Activated naive CD8-positive, alpha-beta T cell treated with anti-CD3 and anti-CD28 coated beads for 36 hours (primary cell): ENCODE measurements around the gene ZCWPW1. TPM values are rescaled to one million over a fixed set of nuclear protein-coding genes. Genes with fewer than 3 reads are reported as not detected.
A peak's percentile ranks its signal among the peaks of the same experiment; 100 is the strongest.

Experiments
- DNase-seq: peaks from one replicate; pipeline ENCODE4 v3.0.0; 2021
- H3K27ac Mint-ChIP-seq: one replicate; pipeline ENCODE4 v1.8.0; 2022; ENCODE audit warnings: mild to moderate bottlenecking, moderate library complexity, mixed read lengths
- H3K27me3 Mint-ChIP-seq: one replicate; pipeline ENCODE4 v1.8.0; 2022; ENCODE audit warnings: mild to moderate bottlenecking, mixed read lengths
- H3K36me3 Mint-ChIP-seq: one replicate; pipeline ENCODE4 v1.8.0; 2021; ENCODE audit warnings: mild to moderate bottlenecking, mixed read lengths
- H3K4me1 Mint-ChIP-seq: one replicate; pipeline ENCODE4 v1.8.0; 2021; ENCODE audit warnings: mixed read lengths
- H3K4me3 Mint-ChIP-seq: one replicate; pipeline ENCODE4 v1.8.0; 2022; ENCODE audit warnings: mild to moderate bottlenecking, moderate library complexity, mixed read lengths
- H3K9me3 Mint-ChIP-seq: one replicate; pipeline ENCODE4 v1.8.0; 2022; ENCODE audit warnings: mixed read lengths
- total RNA-seq, 2 experiments: library from RNA; stranded (reverse); gene quantifications; one replicate each; pipeline ENCODE4 v1.2.3, GENCODE V29; 2021

ZCWPW1 gene
- total RNA-seq, 2 experiments from 2014 or later: 2.9 to 3.0 TPM

DNA sequence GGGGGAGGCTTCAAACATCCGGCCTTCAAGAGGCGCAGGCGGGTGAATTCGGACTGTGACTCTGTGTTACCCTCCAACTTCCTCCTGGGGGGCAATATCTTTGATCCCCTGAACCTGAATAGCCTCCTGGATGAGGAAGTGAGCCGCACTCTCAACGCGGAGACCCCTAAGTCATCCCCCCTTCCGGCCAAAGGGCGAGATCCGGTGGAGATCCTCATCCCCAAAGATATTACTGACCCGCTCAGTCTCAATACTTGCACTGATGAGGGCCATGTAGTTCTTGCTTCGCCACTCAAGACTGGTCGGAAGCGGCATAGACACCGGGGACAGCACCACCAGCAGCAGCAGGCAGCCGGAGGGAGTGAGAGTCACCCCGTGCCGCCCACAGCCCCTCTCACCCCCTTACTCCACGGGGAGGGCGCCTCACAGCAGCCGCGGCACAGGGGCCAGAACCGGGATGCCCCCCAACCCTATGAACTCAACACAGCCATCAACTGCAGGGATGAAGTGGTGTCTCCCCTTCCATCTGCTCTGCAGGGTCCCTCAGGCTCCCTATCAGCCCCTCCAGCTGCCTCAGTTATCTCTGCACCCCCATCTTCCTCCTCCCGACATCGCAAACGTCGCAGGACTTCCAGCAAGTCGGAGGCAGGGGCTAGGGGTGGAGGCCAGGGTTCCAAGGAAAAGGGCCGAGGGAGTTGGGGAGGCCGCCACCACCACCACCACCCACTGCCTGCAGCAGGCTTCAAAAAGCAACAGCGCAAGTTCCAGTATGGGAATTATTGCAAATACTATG lies 2.2 kb upstream of the ZCWPW1 start:
- Mint-ChIP-seq H3K27ac (peak overlapping the region; percentile 95), H3K9me3 (no peaks in the 10 kb centered on the region), H3K36me3 (peaks cover 63% of the 10 kb centered on the region), H3K4me3 (peak overlapping the region; percentile 93), H3K27me3 (peaks cover 11% of the 10 kb centered on the region), H3K4me1 (peaks cover 55% of the 10 kb centered on the region)
- DNase-seq: peak; percentile 48

DNA sequence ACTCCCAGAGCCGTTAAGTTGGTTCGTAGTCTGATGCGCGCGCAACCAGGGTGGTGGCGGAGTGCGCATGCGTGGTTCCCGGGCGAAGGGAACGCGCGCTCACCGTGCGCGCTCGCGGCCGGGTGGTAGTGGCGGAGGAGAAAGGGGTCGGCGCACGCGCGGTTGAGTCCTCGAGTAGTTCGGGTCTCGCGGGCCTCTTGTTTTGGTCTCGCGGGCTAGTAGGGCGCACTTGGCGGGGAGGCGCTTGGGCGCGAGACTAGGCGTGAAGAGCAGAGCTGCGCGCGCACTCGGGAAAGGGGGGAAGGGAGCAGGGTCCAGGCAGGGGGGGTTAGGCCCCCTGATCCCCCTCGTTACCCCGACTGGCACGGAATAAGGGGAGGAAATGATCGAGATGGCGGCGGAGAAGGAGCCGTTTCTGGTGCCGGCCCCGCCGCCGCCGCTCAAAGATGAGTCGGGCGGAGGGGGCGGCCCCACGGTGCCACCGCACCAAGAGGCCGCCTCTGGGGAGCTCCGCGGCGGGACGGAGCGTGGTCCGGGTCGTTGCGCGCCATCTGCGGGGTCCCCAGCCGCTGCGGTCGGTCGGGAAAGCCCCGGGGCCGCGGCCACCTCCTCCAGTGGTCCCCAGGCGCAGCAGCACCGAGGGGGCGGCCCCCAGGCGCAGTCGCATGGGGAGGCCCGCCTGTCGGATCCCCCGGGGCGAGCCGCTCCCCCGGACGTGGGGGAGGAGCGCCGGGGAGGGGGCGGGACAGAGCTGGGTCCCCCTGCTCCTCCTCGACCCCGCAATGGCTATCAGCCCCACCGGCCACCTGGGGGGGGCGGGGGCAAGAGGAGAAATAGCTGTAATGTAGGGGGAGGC lies 1.4 kb upstream of the ZCWPW1 start, which contains the start of gene MEPCE:
Gene MEPCE (plus strand): TSS at position 195 of the 856 bp plus-strand sequence. CDS start 188 bp downstream, at position 383.
- peak; percentile 95 for DNase-seq
- Mint-ChIP-seq H3K9me3 (no peaks in the 10 kb centered on the region), H3K36me3 (peaks cover 56% of the 10 kb centered on the region)

GRCh38 chr7:100428967-100429636 lies 599 bp upstream of the ZCWPW1 start:
- peak; percentile 100 for DNase-seq
- Mint-ChIP-seq H3K4me3 (peak overlapping the region; percentile 98), H3K9me3 (no peaks in the 10 kb centered on the region), H3K27ac (peak overlapping the region; percentile 99), H3K27me3 (peaks cover 11% of the 10 kb centered on the region), H3K36me3 (peaks cover 49% of the 10 kb centered on the region), H3K4me1 (peaks cover 42% of the 10 kb centered on the region)

More for the DNA sequence above, 1.4 kb upstream of the ZCWPW1 start, which contains the start of gene MEPCE:
- Mint-ChIP-seq H3K27me3 (peaks cover 11% of the 10 kb centered on the region), H3K27ac (peak within 1 kb of the TSS; percentile 99), H3K4me1 (peaks cover 50% of the 10 kb centered on the region), H3K4me3 (peak within 1 kb of the TSS; percentile 98)

- peaks cover 29% of the 10 kb centered on the region for H3K4me1 Mint-ChIP-seq
- H3K4me3 Mint-ChIP-seq: no peak overlapping the region
- peaks cover 11% of the 10 kb centered on the region for H3K27me3 Mint-ChIP-seq
- H3K36me3 Mint-ChIP-seq: peaks cover 36% of the 10 kb centered on the region
- no peak for DNase-seq
- H3K27ac Mint-ChIP-seq: peak overlapping the region; percentile 99
- no peaks in the 10 kb centered on the region for H3K9me3 Mint-ChIP-seq
These were observed 723 bp downstream of the ZCWPW1 start for GRCh38 chr7:100427762-100428198.

DNA sequence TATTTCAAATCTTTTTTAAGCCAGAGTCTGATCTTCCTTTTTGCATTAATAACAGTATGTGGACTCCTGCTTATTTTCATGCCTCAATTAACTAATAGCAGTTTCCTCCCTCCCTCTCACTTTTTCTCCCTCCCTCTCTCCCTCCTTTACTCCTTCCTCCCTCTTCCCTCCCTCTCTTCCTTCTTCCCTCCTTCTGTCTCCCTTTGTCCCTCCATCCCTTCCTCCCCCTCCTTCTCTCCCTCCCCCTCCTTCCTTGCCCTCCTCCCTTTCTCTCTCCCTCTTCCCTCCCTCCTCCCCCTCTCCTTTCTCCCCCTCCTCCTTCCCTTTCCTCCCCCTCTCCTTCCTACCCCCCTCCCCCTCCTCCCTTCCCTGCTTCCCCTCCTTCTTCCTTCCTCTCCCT lies 2.0 kb downstream of the ZCWPW1 start:
- H3K4me3 Mint-ChIP-seq: no peak overlapping the region

GRCh38 chr7:100425347-100425746 lies 3.2 kb downstream of the ZCWPW1 start:
- Mint-ChIP-seq H3K4me1 (peaks cover 12% of the 10 kb centered on the region), H3K4me3 (no peak overlapping the region), H3K27me3 (peaks cover 11% of the 10 kb centered on the region), H3K27ac (no peak overlapping the region), H3K36me3 (peaks cover 17% of the 10 kb centered on the region), H3K9me3 (no peaks in the 10 kb centered on the region)
- no peak for DNase-seq

More for the DNA sequence above, 2.0 kb downstream of the ZCWPW1 start:
- H3K4me1 Mint-ChIP-seq: peaks cover 17% of the 10 kb centered on the region
- H3K27ac Mint-ChIP-seq: no peak overlapping the region
- H3K27me3 Mint-ChIP-seq: peaks cover 11% of the 10 kb centered on the region
- no peak for DNase-seq
- peaks cover 28% of the 10 kb centered on the region for H3K36me3 Mint-ChIP-seq
- H3K9me3 Mint-ChIP-seq: no peaks in the 10 kb centered on the region

- Mint-ChIP-seq H3K36me3 (peaks cover 5% of the 10 kb centered on the region), H3K4me3 (no peak overlapping the region), H3K9me3 (no peaks in the 10 kb centered on the region), H3K27me3 (no peaks in the 10 kb centered on the region), H3K4me1 (peaks cover 9% of the 10 kb centered on the region), H3K27ac (no peak overlapping the region)
- DNase-seq: no peak
These were observed 5.2 kb downstream of the ZCWPW1 start for GRCh38 chr7:100423315-100423714.

DNA sequence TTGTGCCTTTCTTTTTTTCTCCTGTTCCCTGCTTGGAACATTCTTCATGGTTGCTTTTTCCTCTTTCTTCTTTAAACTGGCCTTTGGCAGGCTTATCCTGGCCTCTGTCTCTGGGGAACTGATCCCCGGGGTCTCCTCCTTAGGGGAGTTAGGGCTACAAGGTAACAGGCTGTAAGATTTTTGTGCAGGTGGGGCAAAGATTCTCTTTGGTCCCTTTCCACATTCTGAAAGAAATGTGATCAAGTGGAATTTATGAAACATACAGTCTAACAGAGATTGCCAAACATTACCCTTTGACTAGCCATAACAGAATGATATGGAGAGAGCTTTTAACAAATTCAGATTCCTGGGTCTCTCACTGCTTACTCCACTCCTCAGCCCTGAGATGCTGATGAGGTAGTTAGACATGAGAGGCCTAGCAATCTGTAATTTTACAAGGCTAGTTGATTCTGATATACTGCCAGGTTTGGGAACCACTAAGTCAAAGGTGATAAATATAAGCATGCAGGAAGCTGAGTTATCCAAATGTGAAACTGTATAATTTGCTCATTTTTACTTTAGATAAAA lies 8.8 kb downstream of the ZCWPW1 start:
- H3K27me3 Mint-ChIP-seq: no peaks in the 10 kb centered on the region
- no peak overlapping the region for H3K27ac Mint-ChIP-seq
- H3K4me3 Mint-ChIP-seq: no peak overlapping the region
- H3K9me3 Mint-ChIP-seq: no peaks in the 10 kb centered on the region
- DNase-seq: no peak
- H3K4me1 Mint-ChIP-seq: peaks cover 9% of the 10 kb centered on the region
- H3K36me3 Mint-ChIP-seq: peaks cover 1% of the 10 kb centered on the region

GRCh38 chr7:100418930-100419659 lies 9.4 kb downstream of the ZCWPW1 start:
- Mint-ChIP-seq H3K27ac (no peak overlapping the region), H3K9me3 (no peaks in the 10 kb centered on the region), H3K4me1 (peaks cover 9% of the 10 kb centered on the region), H3K4me3 (no peak overlapping the region), H3K36me3 (peaks cover 1% of the 10 kb centered on the region), H3K27me3 (no peaks in the 10 kb centered on the region)
- DNase-seq: no peak

DNA sequence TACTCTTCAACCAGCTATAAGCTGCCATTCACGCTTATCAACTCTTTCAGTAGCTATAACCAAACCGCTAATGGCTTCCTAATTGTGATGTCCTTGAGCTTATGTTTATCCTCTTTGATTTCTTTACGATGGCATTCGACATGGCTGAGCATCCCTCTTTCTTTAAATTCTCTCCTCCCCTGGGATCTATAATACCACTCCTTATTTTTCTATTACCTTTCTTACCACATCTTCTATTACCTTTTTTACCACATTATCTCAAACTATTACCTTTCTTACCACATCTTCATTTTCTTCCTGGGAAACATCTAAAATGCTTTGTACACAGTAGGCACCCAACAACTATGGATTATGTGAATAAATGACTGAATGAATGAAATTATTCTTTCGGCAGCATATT lies 13.1 kb downstream of the ZCWPW1 start:
- no peak overlapping the region for H3K4me3 Mint-ChIP-seq

GRCh38 chr7:100413889-100414288 lies 14.6 kb downstream of the ZCWPW1 start:
- no peak for DNase-seq
- Mint-ChIP-seq H3K4me3 (no peak overlapping the region), H3K36me3 (peaks cover 1% of the 10 kb centered on the region), H3K27ac (no peak overlapping the region), H3K27me3 (no peaks in the 10 kb centered on the region), H3K9me3 (no peaks in the 10 kb centered on the region), H3K4me1 (peaks cover 4% of the 10 kb centered on the region)

More for the DNA sequence above, 13.1 kb downstream of the ZCWPW1 start:
- H3K9me3 Mint-ChIP-seq: no peaks in the 10 kb centered on the region
- no peak overlapping the region for H3K27ac Mint-ChIP-seq
- no peaks in the 10 kb centered on the region for H3K27me3 Mint-ChIP-seq
- H3K36me3 Mint-ChIP-seq: peaks cover 1% of the 10 kb centered on the region
- no peak for DNase-seq
- H3K4me1 Mint-ChIP-seq: peaks cover 12% of the 10 kb centered on the region

- Mint-ChIP-seq H3K27ac (no peak overlapping the region), H3K4me1 (peaks cover 4% of the 10 kb centered on the region), H3K9me3 (no peaks in the 10 kb centered on the region), H3K36me3 (peaks cover 1% of the 10 kb centered on the region), H3K27me3 (no peaks in the 10 kb centered on the region), H3K4me3 (no peak overlapping the region)
- DNase-seq: no peak
These were observed 15.2 kb downstream of the ZCWPW1 start for GRCh38 chr7:100413346-100413745.

GRCh38 chr7:100411101-100411500 lies 17.4 kb downstream of the ZCWPW1 start:
- Mint-ChIP-seq H3K27me3 (no peaks in the 10 kb centered on the region), H3K4me3 (no peak overlapping the region), H3K36me3 (peaks cover 1% of the 10 kb centered on the region), H3K27ac (no peak overlapping the region), H3K4me1 (peaks cover 6% of the 10 kb centered on the region), H3K9me3 (no peaks in the 10 kb centered on the region)
- DNase-seq: no peak
